Tibial nerve (tissue), 4 donors: ENCODE data around the gene GRIN2A. TPM values are rescaled to one million over a fixed set of nuclear protein-coding genes. Genes with fewer than 3 reads are reported as not detected.
A peak's percentile ranks its signal among the peaks of the same experiment; 100 is the strongest.

Experiments
- DNase-seq, 2 donors: peaks; one replicate each; pipeline ENCODE4 v3.0.0-alpha.2; 2019; ENCODE audit warnings: low spot score in 2 of 2
- H3K27ac ChIP-seq, 4 donors: fragments of 200-600 bp; sonication (generic) in 3 of 4; one replicate each; pipeline ENCODE4 v1.5.1; 2017 to 2019; ENCODE audit warnings: mild to moderate bottlenecking in 1 of 4
- H3K27me3 ChIP-seq, 2 donors: fragments of 200-600 bp; sonication (generic) in 1 of 2; one replicate each; pipeline versions ENCODE4 v1.5.1 to v1.6.0; 2017 to 2019
- H3K36me3 ChIP-seq, 3 donors: fragments of 200-600 bp; sonication (generic); one replicate each; pipeline ENCODE4 v1.5.1; 2018 to 2019
- H3K4me1 ChIP-seq, 4 donors: fragments of 200-600 bp; sonication (generic) in 3 of 4; one replicate each; pipeline ENCODE4 v1.5.1; 2017 to 2019
- H3K4me3 ChIP-seq, 4 donors: fragments of 200-600 bp; sonication (generic) in 3 of 4; one replicate each; pipeline ENCODE4 v1.5.1; 2017 to 2019; ENCODE audit warnings: mild to moderate bottlenecking in 1 of 4, moderate library complexity in 1 of 4
- H3K9me3 ChIP-seq, 4 donors: fragments of 200-600 bp; sonication (generic) in 3 of 4; one replicate each; pipeline ENCODE4 v1.5.1; 2017 to 2019
- CTCF ChIP-seq, 5 experiments: fragments of 200-600 bp in 3 of 5; fragments of 450-650 bp in 2 of 5; sonication (generic) in 3 of 5; IDR thresholded peaks; one replicate each; pipeline ENCODE4 v1.5.1; 2016 to 2019; ENCODE audit warnings: antibody characterized with exemption in 5 of 5, mild to moderate bottlenecking in 3 of 5, moderate library complexity in 2 of 5
- EP300 ChIP-seq, 2 donors: sonication (generic); formaldehyde crosslinking; IDR thresholded peaks; one replicate each; pipeline ENCODE4 v1.6.1; 2017; ENCODE audit warnings: antibody characterized with exemption in 2 of 2, mild to moderate bottlenecking in 1 of 2
- POLR2A ChIP-seq, 2 donors: fragments of 450-650 bp; IDR thresholded peaks; one replicate each; pipeline ENCODE4 v1.6.1; 2017; ENCODE audit warnings: antibody characterized with exemption in 2 of 2, mild to moderate bottlenecking in 2 of 2, moderate library complexity in 2 of 2
- WGBS, 2 donors: methylation state at CpG; one replicate each; pipeline ENCODE4 v1.1.5; 2018; 5-methylcytosine and 5-hydroxymethylcytosine counted together
- total RNA-seq, 4 donors: library from RNA; depleted of rRNA; stranded (reverse); fragments of >200 nt; gene quantifications; one replicate each; pipeline ENCODE4 v1.1.0, GENCODE V29; 2016

GRIN2A gene
- total RNA-seq, 4 donors from 2014 or later, result under 0.01 to 0.44 (median 0.39) TPM; not detected in 1

GRCh38 chr16:10009684-10010083 lies 172.5 kb downstream of the GRIN2A start:
- no peaks in the 10 kb centered on the region for H3K27me3 ChIP-seq
- 57 to 63% methylated on average over 6 of the region's 6 CpGs for WGBS, 2 donors
- H3K27ac ChIP-seq, result no peak overlapping the region
- peaks cover 0 to 13% (median 0%) of the 10 kb centered on the region in 4 donors for H3K9me3 ChIP-seq
- TF ChIP-seq EP300 (IDR thresholded peaks at IDR 0.05) (no peak), CTCF (IDR thresholded peaks at IDR 0.05) (no peak), POLR2A (IDR thresholded peaks at IDR 0.05) (no peak)
- H3K4me1 ChIP-seq, result no peaks in the 10 kb centered on the region
- no peak overlapping the region for H3K4me3 ChIP-seq
- no peak for DNase-seq
- no peaks in the 10 kb centered on the region for H3K36me3 ChIP-seq

DNA sequence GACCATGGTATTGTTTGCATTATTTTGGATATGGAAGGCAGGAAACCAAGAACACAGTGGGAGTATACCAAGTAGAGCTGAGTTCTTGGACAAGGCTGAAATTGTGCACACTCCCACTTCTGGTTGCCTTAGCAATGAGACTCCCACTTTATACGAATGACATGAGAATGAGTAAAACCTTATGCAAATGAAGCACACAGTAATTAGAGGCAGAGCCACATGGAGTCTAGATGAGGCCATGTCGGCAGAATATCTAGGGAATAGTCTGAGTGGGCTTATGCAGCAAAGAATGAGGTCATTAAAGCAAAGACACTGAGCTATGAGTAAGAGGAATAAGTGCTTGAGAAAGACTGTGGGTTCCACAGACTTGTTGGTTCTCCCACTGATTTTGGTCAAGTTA lies 178.7 kb downstream of the GRIN2A start:
- H3K4me1 ChIP-seq, result no peaks in the 10 kb centered on the region
- no peaks in the 10 kb centered on the region for H3K36me3 ChIP-seq
- H3K9me3 ChIP-seq, result peaks cover 0 to 20% (median 0%) of the 10 kb centered on the region in 4 donors
- H3K27me3 ChIP-seq, result no peaks in the 10 kb centered on the region
- DNase-seq, result no peak
- 42 to 54% methylated on average over 2 of the region's 2 CpGs for WGBS, 2 donors
- H3K4me3 ChIP-seq, result no peak overlapping the region
- TF ChIP-seq CTCF (IDR thresholded peaks at IDR 0.05) (no peak), EP300 (IDR thresholded peaks at IDR 0.05) (no peak), POLR2A (IDR thresholded peaks at IDR 0.05) (no peak)
- H3K27ac ChIP-seq, result peak overlapping the region in 1 of 4 donors; percentile 50

DNA sequence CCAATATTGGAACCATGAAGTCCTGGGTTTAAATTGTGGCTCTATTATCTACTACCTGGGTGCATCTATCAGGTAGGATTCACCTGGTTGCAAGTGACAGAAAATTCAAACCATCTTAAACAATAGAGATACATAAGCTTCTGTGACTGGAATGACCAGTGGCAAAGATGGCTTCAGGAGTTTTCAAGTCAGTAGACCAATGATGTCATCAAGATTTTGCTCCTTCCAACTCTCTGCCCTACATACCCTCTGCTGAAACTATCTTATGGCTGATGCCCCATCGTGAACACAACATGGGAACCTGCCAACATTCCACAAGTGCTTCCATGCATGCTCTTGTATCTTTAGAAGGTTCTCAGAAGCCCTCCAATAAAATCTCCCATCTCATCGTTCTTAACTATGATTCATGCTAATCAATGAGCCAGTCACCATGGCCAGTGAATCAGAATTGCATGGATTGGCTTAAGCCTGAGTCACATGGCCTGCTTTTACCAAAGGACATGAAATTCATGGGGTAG lies 180.9 kb downstream of the GRIN2A start:
- TF ChIP-seq POLR2A (IDR thresholded peaks at IDR 0.05) (no peak), CTCF (IDR thresholded peaks at IDR 0.05) (no peak), EP300 (IDR thresholded peaks at IDR 0.05) (no peak)
- 77 to 79% methylated on average over 2 of the region's 2 CpGs for WGBS, 2 donors
- Histone ChIP-seq H3K27ac (no peak overlapping the region), H3K27me3 (no peaks in the 10 kb centered on the region), H3K4me3 (no peak overlapping the region), H3K4me1 (no peaks in the 10 kb centered on the region), H3K36me3 (no peaks in the 10 kb centered on the region), H3K9me3 (peaks cover 0 to 14% (median 0%) of the 10 kb centered on the region in 4 donors)
- no peak for DNase-seq

GRCh38 chr16:9996221-9996620 lies 186.0 kb downstream of the GRIN2A start:
- no peaks in the 10 kb centered on the region for H3K4me1 ChIP-seq
- H3K27ac ChIP-seq, result no peak overlapping the region
- no peak for TF ChIP-seq EP300 (IDR thresholded peaks at IDR 0.05)
- no peak for TF ChIP-seq CTCF (IDR thresholded peaks at IDR 0.05)
- no peak for TF ChIP-seq POLR2A (IDR thresholded peaks at IDR 0.05)
- 49 to 54% methylated on average over 5 of the region's 5 CpGs for WGBS, 2 donors
- H3K27me3 ChIP-seq, result no peaks in the 10 kb centered on the region
- H3K36me3 ChIP-seq, result no peaks in the 10 kb centered on the region
- DNase-seq, result no peak
- no peak overlapping the region for H3K4me3 ChIP-seq
- peaks cover 0 to 7% (median 0%) of the 10 kb centered on the region in 4 donors for H3K9me3 ChIP-seq

DNA sequence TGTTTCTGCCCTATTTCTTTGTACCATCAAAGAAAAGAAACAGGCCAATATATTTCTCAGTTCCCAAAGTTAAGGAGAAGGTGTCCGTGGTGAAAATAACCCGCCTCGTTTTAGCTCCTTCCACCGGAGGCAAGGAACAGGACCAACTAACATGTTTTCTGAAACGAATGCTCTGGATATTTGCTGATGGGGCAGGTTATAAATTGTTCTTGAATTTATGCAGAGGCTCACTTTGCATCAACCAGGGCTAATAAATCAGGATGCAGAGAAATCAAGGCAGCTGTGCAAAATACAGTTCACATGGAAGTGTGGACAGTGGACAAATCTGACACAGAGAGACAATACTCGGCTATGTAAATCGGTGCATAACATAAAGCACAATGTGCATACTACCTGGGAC lies 189.8 kb downstream of the GRIN2A start:
- Histone ChIP-seq H3K27me3 (no peaks in the 10 kb centered on the region), H3K4me1 (no peaks in the 10 kb centered on the region), H3K9me3 (peaks cover 0 to 8% (median 0%) of the 10 kb centered on the region in 4 donors), H3K27ac (no peak overlapping the region), H3K36me3 (no peaks in the 10 kb centered on the region), H3K4me3 (no peak overlapping the region)
- WGBS, 2 donors, result 92 to 93% methylated on average over 7 of the region's 7 CpGs
- DNase-seq, result no peak
- TF ChIP-seq CTCF (IDR thresholded peaks at IDR 0.05), result no peak
